ENCODE results near the gene CLCN6. TPM values are rescaled to one million over a fixed set of nuclear protein-coding genes. Genes with fewer than 3 reads are reported as not detected.

CLCN6 gene
- total and polyA plus RNA-seq, 10 of the 15 experiments (the other 5 are each of a cell fraction or from before 2014, with no cell fraction given), result 2.2 to 20.9 (median 10.2) TPM

DNA sequence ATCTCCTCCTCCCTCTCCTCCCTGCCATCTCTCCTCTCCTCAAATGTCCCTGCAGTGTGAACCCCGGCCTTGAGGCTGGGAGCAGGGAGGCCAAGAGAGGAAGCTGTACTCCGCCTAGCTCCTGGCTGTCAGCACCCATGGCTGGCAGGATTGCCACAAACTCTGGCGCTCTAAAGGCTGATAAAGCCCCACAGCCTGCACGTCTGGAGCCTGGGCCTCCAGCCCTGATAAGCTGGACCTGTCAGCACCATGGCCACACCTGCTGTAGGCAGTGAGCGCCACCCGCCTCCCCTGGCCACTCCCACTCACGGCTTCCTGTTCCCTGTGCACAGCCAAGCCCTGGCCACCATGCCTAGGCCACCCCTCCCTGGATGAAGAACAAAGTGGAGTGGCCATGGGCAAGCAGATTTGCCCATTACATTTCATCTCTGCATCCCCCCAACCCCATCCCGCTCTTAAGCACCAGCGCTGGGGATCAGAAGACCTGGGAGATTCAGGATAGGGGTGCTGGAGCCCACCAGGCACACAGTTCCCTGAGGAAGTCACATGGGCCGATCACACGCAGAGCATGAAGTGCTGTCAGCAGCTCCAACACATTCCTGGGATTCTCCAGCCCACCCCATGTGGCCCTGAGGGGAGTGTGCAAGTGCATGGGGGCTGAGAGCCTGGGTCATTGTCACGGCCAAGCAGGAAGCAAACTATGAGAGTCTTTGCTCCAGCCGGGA lies 77.0 kb downstream of the CLCN6 start:
- CTCF ChIA-PET, result interaction anchor here (1.6 kb wide), 1 partner anchor 10 kb away, joined by 6 read pairs; no protein-coding TSS in a partner anchor

DNA sequence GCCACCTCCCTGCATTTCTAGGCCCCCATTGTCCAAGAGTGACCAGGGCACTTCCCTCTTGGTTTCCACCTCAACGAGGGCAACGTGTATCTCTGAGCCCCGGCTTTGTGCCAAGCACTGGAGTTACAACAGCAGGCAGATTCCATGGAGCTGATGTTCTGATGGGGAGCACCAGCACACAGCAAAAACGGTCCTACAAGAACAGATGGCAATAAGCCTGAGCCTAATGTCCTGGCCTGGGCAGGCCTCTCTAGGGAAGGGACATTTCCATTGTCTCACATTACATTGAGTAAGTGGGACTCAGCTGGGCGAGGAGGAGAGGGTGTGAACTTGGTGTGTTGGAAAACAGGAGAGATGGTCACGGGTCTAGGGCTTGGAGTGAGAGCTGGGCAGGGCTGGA lies 79.9 kb downstream of the CLCN6 start:
- FAIRE-seq (no peak), DNase-seq (ENCODE audit: low read depth, low spot score) (no peak), ATAC-seq (no peak)
- Histone ChIP-seq H3K9ac (ENCODE audit: control insufficient read depth, insufficient read depth, low read length) (no peak overlapping the region), H2AFZ (ENCODE audit: control insufficient read depth, low read depth, low read length) (no peak overlapping the region), H3K4me3 (no peak overlapping the region), H3K36me3 (ENCODE audit: control insufficient read depth in 2 of 2, insufficient read depth in 2 of 2, low read length in 1 of 2) (no peaks in the 10 kb centered on the region), H3K4me2 (ENCODE audit: control insufficient read depth, insufficient read depth) (no peak overlapping the region), H3K79me2 (ENCODE audit: control insufficient read depth, insufficient read depth, low read length) (no peaks in the 10 kb centered on the region), H3K4me1 (ENCODE audit: control insufficient read depth, insufficient read depth, low read length) (no peaks in the 10 kb centered on the region), H3K9me3 (replicated peaks; ENCODE audit: control insufficient read depth, insufficient read depth, low read length) (no peaks in the 10 kb centered on the region), H3K27ac (ENCODE audit: control insufficient read depth, insufficient read depth) (no peak overlapping the region), H4K20me1 (ENCODE audit: control insufficient read depth, insufficient read depth) (no peaks in the 10 kb centered on the region), H3K27me3 (replicated peaks in 1 of 2; ENCODE audit: control insufficient read depth in 2 of 2, insufficient read depth in 2 of 2, low read length in 1 of 2) (no peaks in the 10 kb centered on the region; a peak in 1 of 4 replicates)
- ChIA-PET CTCF (no interaction called here), RAD21 (ENCODE audit: unreplicated experiment) (no interaction called here), POLR2A (no interaction called here), SMC1A (ENCODE audit: uncharacterized antibody, unreplicated experiment) (no interaction called here)
- no TSS peak for BruUV-seq (replicated peaks)
- in situ Hi-C loops (cut with MboI), result no loop called here
- whole genome bisulfite sequencing (ENCODE audit: insufficient coverage, insufficient replicate concordance, low lambda C conversion rate, missing lambda C conversion rate), result 37% methylated on average over 6 of the region's 6 CpGs
- intact Hi-C loops (cut with micrococcal nuclease; ENCODE audit: unreplicated experiment), result no loop called here
- TF ChIP-seq JUND (IDR thresholded peaks at IDR 0.05; ENCODE audit: low read depth, low read length) (no peak), RELA (IDR thresholded peaks at IDR 0.05; ENCODE audit: borderline replicate concordance, partially characterized antibody) (no peak)
- TF ChIP-seq, protein P1, sequence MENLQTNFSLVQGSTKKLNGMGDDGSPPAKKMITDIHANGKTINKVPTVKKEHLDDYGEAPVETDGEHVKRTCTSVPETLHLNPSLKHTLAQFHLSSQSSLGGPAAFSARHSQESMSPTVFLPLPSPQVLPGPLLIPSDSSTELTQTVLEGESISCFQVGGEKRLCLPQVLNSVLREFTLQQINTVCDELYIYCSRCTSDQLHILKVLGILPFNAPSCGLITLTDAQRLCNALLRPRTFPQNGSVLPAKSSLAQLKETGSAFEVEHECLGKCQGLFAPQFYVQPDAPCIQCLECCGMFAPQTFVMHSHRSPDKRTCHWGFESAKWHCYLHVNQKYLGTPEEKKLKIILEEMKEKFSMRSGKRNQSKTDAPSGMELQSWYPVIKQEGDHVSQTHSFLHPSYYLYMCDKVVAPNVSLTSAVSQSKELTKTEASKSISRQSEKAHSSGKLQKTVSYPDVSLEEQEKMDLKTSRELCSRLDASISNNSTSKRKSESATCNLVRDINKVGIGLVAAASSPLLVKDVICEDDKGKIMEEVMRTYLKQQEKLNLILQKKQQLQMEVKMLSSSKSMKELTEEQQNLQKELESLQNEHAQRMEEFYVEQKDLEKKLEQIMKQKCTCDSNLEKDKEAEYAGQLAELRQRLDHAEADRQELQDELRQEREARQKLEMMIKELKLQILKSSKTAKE (IDR thresholded peaks at IDR 0.05; ENCODE audit: low read depth, poor library complexity, severe bottlenecking), result no peak
- TF ChIP-seq, protein P2, sequence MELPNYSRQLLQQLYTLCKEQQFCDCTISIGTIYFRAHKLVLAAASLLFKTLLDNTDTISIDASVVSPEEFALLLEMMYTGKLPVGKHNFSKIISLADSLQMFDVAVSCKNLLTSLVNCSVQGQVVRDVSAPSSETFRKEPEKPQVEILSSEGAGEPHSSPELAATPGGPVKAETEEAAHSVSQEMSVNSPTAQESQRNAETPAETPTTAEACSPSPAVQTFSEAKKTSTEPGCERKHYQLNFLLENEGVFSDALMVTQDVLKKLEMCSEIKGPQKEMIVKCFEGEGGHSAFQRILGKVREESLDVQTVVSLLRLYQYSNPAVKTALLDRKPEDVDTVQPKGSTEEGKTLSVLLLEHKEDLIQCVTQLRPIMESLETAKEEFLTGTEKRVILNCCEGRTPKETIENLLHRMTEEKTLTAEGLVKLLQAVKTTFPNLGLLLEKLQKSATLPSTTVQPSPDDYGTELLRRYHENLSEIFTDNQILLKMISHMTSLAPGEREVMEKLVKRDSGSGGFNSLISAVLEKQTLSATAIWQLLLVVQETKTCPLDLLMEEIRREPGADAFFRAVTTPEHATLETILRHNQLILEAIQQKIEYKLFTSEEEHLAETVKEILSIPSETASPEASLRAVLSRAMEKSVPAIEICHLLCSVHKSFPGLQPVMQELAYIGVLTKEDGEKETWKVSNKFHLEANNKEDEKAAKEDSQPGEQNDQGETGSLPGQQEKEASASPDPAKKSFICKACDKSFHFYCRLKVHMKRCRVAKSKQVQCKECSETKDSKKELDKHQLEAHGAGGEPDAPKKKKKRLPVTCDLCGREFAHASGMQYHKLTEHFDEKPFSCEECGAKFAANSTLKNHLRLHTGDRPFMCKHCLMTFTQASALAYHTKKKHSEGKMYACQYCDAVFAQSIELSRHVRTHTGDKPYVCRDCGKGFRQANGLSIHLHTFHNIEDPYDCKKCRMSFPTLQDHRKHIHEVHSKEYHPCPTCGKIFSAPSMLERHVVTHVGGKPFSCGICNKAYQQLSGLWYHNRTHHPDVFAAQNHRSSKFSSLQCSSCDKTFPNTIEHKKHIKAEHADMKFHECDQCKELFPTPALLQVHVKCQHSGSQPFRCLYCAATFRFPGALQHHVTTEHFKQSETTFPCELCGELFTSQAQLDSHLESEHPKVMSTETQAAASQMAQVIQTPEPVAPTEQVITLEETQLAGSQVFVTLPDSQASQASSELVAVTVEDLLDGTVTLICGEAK (IDR thresholded peaks at IDR 0.05; ENCODE audit: borderline replicate concordance), result no peak

More for the DNA sequence above, 77.0 kb downstream of the CLCN6 start:
- Histone ChIP-seq H3K9me3 (replicated peaks; ENCODE audit: control insufficient read depth, insufficient read depth, low read length) (no peaks in the 10 kb centered on the region), H3K27ac (ENCODE audit: control insufficient read depth, insufficient read depth) (no peak overlapping the region), H3K9ac (ENCODE audit: control insufficient read depth, insufficient read depth, low read length) (no peak overlapping the region), H3K27me3 (replicated peaks in 1 of 2; ENCODE audit: control insufficient read depth in 2 of 2, insufficient read depth in 2 of 2, low read length in 1 of 2) (no peaks in the 10 kb centered on the region; a peak in 1 of 4 replicates), H4K20me1 (ENCODE audit: control insufficient read depth, insufficient read depth) (no peaks in the 10 kb centered on the region), H3K4me1 (ENCODE audit: control insufficient read depth, insufficient read depth, low read length) (no peaks in the 10 kb centered on the region), H3K4me2 (ENCODE audit: control insufficient read depth, insufficient read depth) (no peak overlapping the region), H3K36me3 (ENCODE audit: control insufficient read depth in 2 of 2, insufficient read depth in 2 of 2, low read length in 1 of 2) (no peaks in the 10 kb centered on the region), H2AFZ (ENCODE audit: control insufficient read depth, low read depth, low read length) (no peak overlapping the region), H3K79me2 (ENCODE audit: control insufficient read depth, insufficient read depth, low read length) (no peaks in the 10 kb centered on the region), H3K4me3 (no peak overlapping the region)
- no peak for DNase-seq (ENCODE audit: low read depth, low spot score)
- TF ChIP-seq MEF2B (IDR thresholded peaks at IDR 0.05; ENCODE audit: partially characterized antibody, poor library complexity, severe bottlenecking), result no peak
- no peak for TF ChIP-seq ZZZ3 (IDR thresholded peaks at IDR 0.05; ENCODE audit: control insufficient read depth, insufficient read length, low read depth)
- no peak for TF ChIP-seq JUNB (IDR thresholded peaks at IDR 0.05)
- no peak for TF ChIP-seq BRCA1 (IDR thresholded peaks at IDR 0.05; ENCODE audit: low read depth, low read length)
- no TSS peak for BruUV-seq (replicated peaks)
- 40% methylated on average over 13 of the region's 13 CpGs for WGBS (ENCODE audit: insufficient coverage, insufficient replicate concordance, low lambda C conversion rate, missing lambda C conversion rate)
- ChIA-PET RAD21 (ENCODE audit: unreplicated experiment) (interaction anchor here (1.0 kb wide), 1 partner anchor 97 kb away, joined by 3 read pairs; no protein-coding TSS in a partner anchor), SMC1A (ENCODE audit: uncharacterized antibody, unreplicated experiment) (interaction anchor here (0.8 to 1.4 kb wide), 2 partner anchors 9 to 43 kb away, joined by 3 read pairs; no protein-coding TSS in a partner anchor), POLR2A (no interaction called here)
- peak; percentile 71 for ATAC-seq
- intact Hi-C loops (cut with micrococcal nuclease; ENCODE audit: unreplicated experiment) (no loop called here), in situ Hi-C loops (cut with MboI) (no loop called here)
- FAIRE-seq, result no peak
